LoVo (cell line): ENCODE results near the gene WARS2.
A peak's percentile ranks its signal among the peaks of the same experiment; 100 is the strongest.

Source experiments
- DNase-seq: peaks from one replicate; pipeline ENCODE4 v3.0.0-alpha.2; 2016; ENCODE audit warnings: low spot score

The WARS2 gene

GRCh38 chr1:119026956-119027355, 113.5 kb downstream of the WARS2 start:
- no peak for DNase-seq

GRCh38 chr1:119015547-119015946, 124.9 kb downstream of the WARS2 start:
- no peak for DNase-seq

GRCh38 chr1:119012383-119012782, 128.1 kb downstream of the WARS2 start:
- no peak for DNase-seq

- DNase-seq, result no peak
Observed at GRCh38 chr1:119011706-119012105, 128.7 kb downstream of the WARS2 start.

- no peak for DNase-seq
Observed at GRCh38 chr1:119011116-119011515, 129.3 kb downstream of the WARS2 start.

- DNase-seq, result no peak
Observed at GRCh38 chr1:119010201-119010600, 130.3 kb downstream of the WARS2 start.

- no peak for DNase-seq
Observed at GRCh38 chr1:119009312-119009655, 131.2 kb downstream of the WARS2 start.

- DNase-seq, result peak; percentile 38
Observed at GRCh38 chr1:119008483-119009311, 131.8 kb downstream of the WARS2 start.

GRCh38 chr1:119007670-119008482, 132.6 kb downstream of the WARS2 start:
- no peak for DNase-seq

GRCh38 chr1:119007339-119007669, 133.1 kb downstream of the WARS2 start:
- DNase-seq, result no peak

- no peak for DNase-seq
Observed at GRCh38 chr1:119006406-119007279, 133.8 kb downstream of the WARS2 start.

- DNase-seq, result no peak
Observed at GRCh38 chr1:119005724-119006405, 134.6 kb downstream of the WARS2 start.

GRCh38 chr1:119004781-119005180, 135.7 kb downstream of the WARS2 start:
- DNase-seq, result no peak

GRCh38 chr1:119004129-119004527, 136.3 kb downstream of the WARS2 start:
- DNase-seq, result no peak

GRCh38 chr1:119003413-119004128, 136.9 kb downstream of the WARS2 start:
- no peak for DNase-seq

GRCh38 chr1:119002028-119002686, 138.3 kb downstream of the WARS2 start:
- DNase-seq, result peak; percentile 60

GRCh38 chr1:119001181-119002027, 139.0 kb downstream of the WARS2 start:
- no peak for DNase-seq

GRCh38 chr1:119000371-119001180, 139.9 kb downstream of the WARS2 start:
- DNase-seq, result no peak
